ENCODE measurements around the gene GRIP2. TPM values are rescaled to one million over a fixed set of nuclear protein-coding genes. Genes with fewer than 3 reads are reported as not detected.

The GRIP2 gene
- total RNA-seq, 4 donors from 2014 or later = 0.22 to 1.5 TPM; not detected in 2

DNA sequence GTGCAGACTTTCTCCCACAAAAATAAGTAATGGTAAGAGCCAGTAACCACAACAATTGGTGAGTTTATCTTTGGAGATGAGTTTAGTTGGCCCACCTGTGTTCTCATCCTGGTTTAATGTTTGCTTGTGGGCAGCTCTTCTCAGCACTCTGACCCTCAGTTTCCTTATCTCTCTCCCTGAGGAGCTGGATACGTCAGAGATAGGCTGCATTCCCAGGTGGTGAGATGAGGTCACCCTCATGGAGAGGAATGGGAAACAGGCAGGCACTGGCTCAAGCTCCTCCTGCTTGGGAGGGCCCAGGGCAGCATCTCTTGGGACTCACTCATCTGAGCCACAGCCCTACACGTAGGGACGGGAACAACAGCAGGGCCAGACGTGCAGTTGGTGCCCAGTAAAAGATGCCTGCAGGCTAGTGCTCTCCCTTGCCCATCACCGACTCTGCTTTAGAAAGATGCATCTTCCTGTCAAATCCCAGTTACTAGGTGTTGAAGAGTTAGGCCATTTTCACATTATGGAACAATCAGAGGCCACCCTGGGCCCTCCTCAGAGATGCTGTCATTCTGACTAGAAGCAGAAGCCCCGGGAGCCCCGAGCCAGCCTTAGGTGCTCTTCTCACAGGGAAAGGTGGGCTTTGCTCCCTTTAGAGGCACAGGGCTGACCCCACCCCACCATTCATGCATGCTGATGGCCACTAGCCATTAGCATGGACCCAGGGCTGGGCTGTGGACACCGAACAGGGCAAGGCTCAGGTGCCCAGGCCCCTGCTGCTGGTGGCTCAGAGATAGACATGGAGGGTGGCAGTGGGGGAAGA, 59.7 kb downstream of the GRIP2 start:
- TF ChIP-seq, protein P1, sequence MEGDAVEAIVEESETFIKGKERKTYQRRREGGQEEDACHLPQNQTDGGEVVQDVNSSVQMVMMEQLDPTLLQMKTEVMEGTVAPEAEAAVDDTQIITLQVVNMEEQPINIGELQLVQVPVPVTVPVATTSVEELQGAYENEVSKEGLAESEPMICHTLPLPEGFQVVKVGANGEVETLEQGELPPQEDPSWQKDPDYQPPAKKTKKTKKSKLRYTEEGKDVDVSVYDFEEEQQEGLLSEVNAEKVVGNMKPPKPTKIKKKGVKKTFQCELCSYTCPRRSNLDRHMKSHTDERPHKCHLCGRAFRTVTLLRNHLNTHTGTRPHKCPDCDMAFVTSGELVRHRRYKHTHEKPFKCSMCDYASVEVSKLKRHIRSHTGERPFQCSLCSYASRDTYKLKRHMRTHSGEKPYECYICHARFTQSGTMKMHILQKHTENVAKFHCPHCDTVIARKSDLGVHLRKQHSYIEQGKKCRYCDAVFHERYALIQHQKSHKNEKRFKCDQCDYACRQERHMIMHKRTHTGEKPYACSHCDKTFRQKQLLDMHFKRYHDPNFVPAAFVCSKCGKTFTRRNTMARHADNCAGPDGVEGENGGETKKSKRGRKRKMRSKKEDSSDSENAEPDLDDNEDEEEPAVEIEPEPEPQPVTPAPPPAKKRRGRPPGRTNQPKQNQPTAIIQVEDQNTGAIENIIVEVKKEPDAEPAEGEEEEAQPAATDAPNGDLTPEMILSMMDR (IDR thresholded peaks at IDR 0.05; ENCODE audit: low read depth) = no peak

DNA sequence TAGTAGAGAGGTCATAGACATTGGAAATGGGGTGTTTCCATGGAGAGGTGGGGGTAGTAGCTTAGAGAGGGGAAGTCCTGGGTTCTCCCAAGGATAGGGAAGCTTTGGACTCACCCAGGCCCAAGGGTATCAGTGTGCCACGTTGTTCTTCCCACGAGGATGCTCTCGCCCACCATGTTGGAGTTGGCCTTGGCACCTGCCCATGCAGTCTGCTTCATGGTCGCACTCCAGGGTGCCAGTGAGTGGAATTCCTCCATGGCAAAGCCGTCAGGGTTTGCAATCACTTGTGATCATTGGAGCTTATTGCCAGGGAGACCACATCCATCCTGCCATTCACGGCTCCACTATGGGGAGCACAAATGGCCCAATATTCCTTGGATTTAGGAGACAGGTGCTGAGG, 60.6 kb downstream of the GRIP2 start:
- TF ChIP-seq, protein P1 (IDR thresholded peaks at IDR 0.05; ENCODE audit: low read depth) = no peak

DNA sequence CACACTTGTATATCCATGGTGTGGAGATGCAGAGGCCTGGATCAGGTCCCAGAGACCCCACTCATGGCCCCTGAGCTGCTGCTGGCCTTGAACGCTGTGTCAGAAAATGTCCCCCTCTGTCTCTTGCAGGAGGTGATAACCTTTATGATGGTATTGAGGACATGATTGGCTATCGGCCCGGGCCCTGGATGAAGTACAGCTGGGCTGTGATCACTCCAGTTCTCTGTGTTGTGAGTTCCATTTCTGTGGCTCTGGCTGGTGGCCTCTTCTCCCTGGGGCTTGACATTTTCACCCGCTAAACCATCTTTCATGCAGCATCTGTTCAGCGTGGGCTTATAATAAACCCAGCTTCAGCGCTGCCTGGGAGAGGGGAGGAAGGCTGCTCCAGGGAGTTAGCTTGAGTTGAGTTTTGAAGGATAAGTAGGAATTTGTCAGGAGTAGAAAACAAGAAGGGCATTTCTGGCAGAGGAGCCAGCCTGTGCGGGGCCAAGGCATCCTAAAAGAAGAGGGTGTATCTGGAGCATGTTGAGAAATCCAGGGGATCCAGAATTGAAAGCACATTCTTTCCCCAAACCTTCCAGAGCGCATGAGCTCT, 61.1 kb downstream of the GRIP2 start:
- TF ChIP-seq, protein P1 (IDR thresholded peaks at IDR 0.05; ENCODE audit: low read depth) = no peak

DNA sequence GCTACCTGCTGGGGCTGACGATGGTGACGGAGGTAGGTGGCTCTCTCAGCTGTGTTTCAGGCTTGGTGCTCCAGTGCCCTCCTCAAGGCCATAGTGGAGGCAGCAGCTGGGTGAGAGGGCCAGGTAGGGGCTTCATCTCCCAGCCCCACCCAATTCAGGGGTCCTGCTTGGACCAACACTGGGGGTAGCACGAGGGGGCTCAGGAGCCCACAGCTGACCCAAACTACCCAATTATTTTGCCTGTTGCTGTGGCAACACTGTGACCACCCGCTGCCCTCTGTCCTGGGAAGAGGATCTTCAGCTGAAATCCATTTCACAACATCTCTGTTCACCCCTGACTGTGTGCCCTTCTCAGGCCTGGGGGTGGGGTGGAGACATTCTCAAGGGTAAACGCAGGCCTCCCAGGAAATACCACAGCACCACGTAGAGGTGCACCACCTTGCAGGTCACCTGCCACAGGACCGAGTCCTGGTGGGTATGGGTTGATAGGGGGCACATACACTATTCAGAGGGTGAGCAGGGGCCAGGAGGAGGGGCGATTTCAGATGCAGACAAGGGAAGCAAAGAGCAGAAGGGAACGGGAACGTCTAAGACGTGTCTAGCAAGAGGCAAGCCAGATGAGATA, 62.7 kb downstream of the GRIP2 start:
- TF ChIP-seq, protein P1 (IDR thresholded peaks at IDR 0.05; ENCODE audit: low read depth) = no peak

DNA sequence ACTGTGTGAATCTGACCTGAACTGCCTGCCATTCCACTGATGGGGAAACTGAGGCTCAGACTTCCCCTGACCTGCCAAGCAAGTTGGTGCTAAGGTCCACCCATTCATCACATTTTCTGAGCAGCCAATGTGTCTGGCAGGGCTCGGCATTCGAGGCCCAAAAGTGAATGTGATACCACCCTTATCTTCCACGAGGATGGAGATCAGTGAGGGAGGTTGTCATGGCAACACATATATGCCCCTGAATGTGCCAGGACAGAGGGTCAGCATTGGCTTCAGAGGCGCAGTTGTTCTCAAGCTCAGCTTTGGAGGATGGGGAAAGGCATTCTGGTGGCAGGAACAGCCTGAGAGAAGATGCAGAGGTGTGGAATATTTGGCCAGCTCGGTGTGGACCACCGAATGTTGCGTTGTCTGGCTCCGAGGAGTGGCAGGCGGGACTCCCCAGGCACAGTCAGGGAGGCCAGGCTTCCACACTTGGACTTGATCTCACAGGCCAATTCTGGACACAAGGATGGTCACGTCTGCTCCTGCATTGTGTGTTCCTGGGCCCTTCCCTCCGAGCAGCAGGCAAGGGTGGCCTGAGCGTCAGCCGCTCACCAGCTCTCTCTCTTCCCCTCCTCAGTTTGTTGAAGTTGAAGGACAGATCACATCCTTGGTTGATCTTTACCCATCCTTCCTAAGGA, 63.4 kb downstream of the GRIP2 start:
- TF ChIP-seq, protein P1 (IDR thresholded peaks at IDR 0.05; ENCODE audit: low read depth) = no peak

DNA sequence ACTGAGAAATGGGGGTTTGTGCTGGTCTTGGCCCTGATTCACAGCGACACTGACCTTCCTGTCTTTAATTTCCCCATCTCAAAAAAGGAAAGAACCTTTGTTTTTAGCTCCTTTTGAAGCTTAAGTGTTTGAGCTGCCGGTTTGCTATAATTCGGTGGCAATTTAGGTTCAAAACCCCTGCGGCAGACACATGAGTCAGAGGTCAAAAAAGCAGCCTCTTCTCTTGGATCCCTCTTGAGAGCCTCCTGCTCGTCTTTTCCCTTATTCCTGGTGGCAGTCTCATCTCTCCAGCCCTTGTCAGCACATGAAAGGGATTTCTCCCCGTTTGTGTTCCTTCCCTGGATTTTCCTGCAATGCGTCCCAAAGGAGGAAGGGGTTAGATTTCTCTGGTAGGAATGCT, 64.5 kb downstream of the GRIP2 start:
- TF ChIP-seq, protein P1 (IDR thresholded peaks at IDR 0.05; ENCODE audit: low read depth) = no peak

Data from subcutaneous adipose tissue (tissue), 4 donors.